ENCODE data around the gene STARD13. TPM values are rescaled to one million over a fixed set of nuclear protein-coding genes. Genes with fewer than 3 reads are reported as not detected.
A peak's percentile ranks its signal among the peaks of the same experiment; 100 is the strongest.

STARD13 gene
- total RNA-seq, 8 experiments from 2014 or later = 1.4 to 38.6 (median 7.7) TPM

- in situ Hi-C loops (cut with MboI; ENCODE audit: low pct_unique_long_range_greater_than_20kb in 2 of 9, low sequenced_read_pairs in 9 of 9, unreplicated experiment in 9 of 9) = no loop called here
- ATAC-seq (replicated peaks in 6 of 8) = peak in 1 of 8 experiments; percentile 29
- H3K4me1 ChIP-seq (replicated peaks in 1 of 2) = peaks cover 4 to 8% of the 10 kb centered on the region in 2 donors
- no peak overlapping the region for H3K27ac ChIP-seq
- WGBS, 10 experiments = 0 to 100% (median 80%) methylated on average over 1 to 2 of the region's 2 CpGs; no CpG with 5 or more reads in 3 of the 10 experiments
- no peak overlapping the region for H3K4me3 ChIP-seq
These were observed 5.9 kb downstream of the STARD13 start for GRCh38 chr13:33279414-33280278.

GRCh38 chr13:33278913-33279312, 6.6 kb downstream of the STARD13 start:
- no peak overlapping the region for H3K27ac ChIP-seq
- in situ Hi-C loops (cut with MboI; ENCODE audit: low pct_unique_long_range_greater_than_20kb in 2 of 9, low sequenced_read_pairs in 9 of 9, unreplicated experiment in 9 of 9) = no loop called here
- no peak for ATAC-seq (replicated peaks in 6 of 8)
- WGBS, 10 experiments = 0% methylated on average over 1 of the region's 1 CpG; no CpG with 5 or more reads in 2 of the 10 experiments
- peaks cover 4 to 8% of the 10 kb centered on the region in 2 donors for H3K4me1 ChIP-seq (replicated peaks in 1 of 2)
- H3K4me3 ChIP-seq = no peak overlapping the region

DNA sequence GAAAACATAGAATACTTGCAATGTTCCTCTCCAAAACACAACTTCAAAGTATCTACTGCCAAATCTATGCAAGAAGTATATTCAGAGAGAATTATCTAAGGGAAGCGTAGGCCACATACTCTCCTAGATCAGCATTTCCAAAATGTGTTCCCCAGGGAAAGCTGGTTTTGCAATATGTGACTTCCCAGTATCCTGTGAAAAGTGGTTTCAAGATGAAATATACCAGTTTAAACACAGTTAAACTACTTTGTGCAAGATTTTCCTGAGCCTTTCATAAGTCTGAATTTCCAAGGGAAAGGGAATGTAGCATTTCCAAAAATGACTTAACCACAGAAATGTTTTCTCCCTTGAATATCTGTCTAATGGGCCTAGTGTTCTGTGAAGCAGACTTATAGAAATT, 7.6 kb downstream of the STARD13 start:
- in situ Hi-C loops (cut with MboI; ENCODE audit: low pct_unique_long_range_greater_than_20kb in 2 of 9, low sequenced_read_pairs in 9 of 9, unreplicated experiment in 9 of 9) = no loop called here
- H3K4me3 ChIP-seq = no peak overlapping the region
- H3K4me1 ChIP-seq (replicated peaks in 1 of 2) = peaks cover 4 to 8% of the 10 kb centered on the region in 2 donors
- 83 to 100% (median 100%) methylated on average over 1 of the region's 1 CpG; no CpG with 5 or more reads in 3 of the 10 experiments for WGBS, 10 experiments
- H3K27ac ChIP-seq = no peak overlapping the region
- ATAC-seq (replicated peaks in 6 of 8) = no peak

DNA sequence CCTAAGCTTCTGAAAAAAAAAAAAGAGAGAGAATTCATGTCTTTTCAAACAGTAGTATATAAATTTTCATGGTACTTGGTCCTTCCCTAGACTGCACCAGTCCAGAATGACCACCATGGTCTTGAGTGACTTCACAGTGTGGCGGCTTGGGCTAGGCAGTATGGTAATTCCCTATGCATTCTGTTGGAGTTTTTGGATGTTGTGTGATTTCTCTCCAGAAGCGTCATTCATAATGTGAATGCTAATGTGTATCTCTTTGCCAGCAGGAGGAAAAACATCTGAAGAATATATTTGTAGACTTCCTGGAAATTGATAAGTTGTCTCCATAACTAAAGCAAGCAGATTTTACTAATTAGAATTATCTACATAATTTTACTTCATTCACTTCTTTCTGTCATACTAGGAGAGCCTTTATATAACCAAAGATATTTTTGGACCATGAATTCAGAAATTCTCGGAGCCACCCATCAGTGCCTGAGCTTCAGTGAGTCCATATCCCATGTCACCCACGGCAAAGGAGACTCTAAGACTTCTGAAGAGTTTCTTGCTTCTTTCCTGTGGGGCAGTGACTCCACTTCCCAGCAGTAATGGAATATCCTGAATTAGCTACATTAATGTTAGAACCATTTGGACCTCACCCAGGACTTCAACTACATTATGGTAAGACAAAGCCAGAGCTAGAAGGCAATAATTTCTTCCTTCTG, 8.4 kb downstream of the STARD13 start:
- 0 to 100% (median 91%) methylated on average over 1 to 4 of the region's 4 CpGs; no CpG with 5 or more reads in 2 of the 10 experiments for WGBS, 10 experiments
- Histone ChIP-seq H3K4me1 (replicated peaks in 1 of 2) (peaks cover 4 to 8% of the 10 kb centered on the region in 2 donors), H3K4me3 (no peak overlapping the region), H3K27ac (no peak overlapping the region)
- peak in 3 of 8 experiments; percentile 75 to 89 (median 86) for ATAC-seq (replicated peaks in 6 of 8)
- in situ Hi-C loops (cut with MboI; ENCODE audit: low pct_unique_long_range_greater_than_20kb in 2 of 9, low sequenced_read_pairs in 9 of 9, unreplicated experiment in 9 of 9) = no loop called here

DNA sequence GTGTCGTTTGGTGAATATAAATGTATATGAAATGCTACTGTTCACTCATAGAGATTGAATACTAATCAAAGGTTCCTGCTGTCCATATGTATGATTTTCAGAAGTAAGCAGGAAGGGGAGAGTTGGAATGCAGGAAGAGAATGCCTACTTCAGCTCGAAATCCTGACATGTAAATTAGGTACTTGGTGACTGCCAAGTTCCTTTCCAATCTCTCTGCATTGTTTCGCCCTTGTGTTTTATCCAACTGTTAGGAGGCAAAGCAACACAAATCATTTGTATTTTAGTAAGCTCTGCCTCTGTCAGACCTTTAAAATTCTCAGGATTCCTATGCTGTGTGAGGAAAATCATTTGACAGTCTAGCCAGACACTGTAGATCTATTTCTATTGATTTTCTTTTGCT, 9.0 kb downstream of the STARD13 start:
- 8 to 100% (median 57%) methylated on average over 1 to 3 of the region's 3 CpGs; no CpG with 5 or more reads in 2 of the 10 experiments for WGBS, 10 experiments
- peaks cover 4 to 8% of the 10 kb centered on the region in 2 donors for H3K4me1 ChIP-seq (replicated peaks in 1 of 2)
- peak in 3 of 8 experiments; percentile 37 to 73 (median 43) for ATAC-seq (replicated peaks in 6 of 8)
- in situ Hi-C loops (cut with MboI; ENCODE audit: low pct_unique_long_range_greater_than_20kb in 2 of 9, low sequenced_read_pairs in 9 of 9, unreplicated experiment in 9 of 9) = no loop called here
- H3K4me3 ChIP-seq = no peak overlapping the region
- no peak overlapping the region for H3K27ac ChIP-seq

GRCh38 chr13:33275916-33276315, 9.6 kb downstream of the STARD13 start:
- peaks cover 4 to 8% of the 10 kb centered on the region in 2 donors for H3K4me1 ChIP-seq (replicated peaks in 1 of 2)
- in situ Hi-C loops (cut with MboI; ENCODE audit: low pct_unique_long_range_greater_than_20kb in 2 of 9, low sequenced_read_pairs in 9 of 9, unreplicated experiment in 9 of 9) = no loop called here
- 0 to 100% (median 92%) methylated on average over 1 to 3 of the region's 3 CpGs; no CpG with 5 or more reads in 1 of the 10 experiments for WGBS, 10 experiments
- ATAC-seq (replicated peaks in 6 of 8) = no peak
- no peak overlapping the region for H3K4me3 ChIP-seq
- no peak overlapping the region for H3K27ac ChIP-seq

GRCh38 chr13:33274264-33274663, 11.3 kb downstream of the STARD13 start:
- in situ Hi-C loops (cut with MboI; ENCODE audit: low pct_unique_long_range_greater_than_20kb in 2 of 9, low sequenced_read_pairs in 9 of 9, unreplicated experiment in 9 of 9) = no loop called here
- ATAC-seq (replicated peaks in 6 of 8) = no peak
- Histone ChIP-seq H3K4me3 (no peak overlapping the region), H3K4me1 (replicated peaks in 1 of 2) (peaks cover 4 to 8% of the 10 kb centered on the region in 2 donors), H3K27ac (no peak overlapping the region)
- WGBS, 10 experiments = 59 to 100% (median 88%) methylated on average over 2 to 3 of the region's 4 CpGs; no CpG with 5 or more reads in 1 of the 10 experiments

GRCh38 chr13:33272531-33273124, 12.9 kb downstream of the STARD13 start:
- WGBS, 10 experiments = 66 to 100% (median 87%) methylated on average over 1 to 7 of the region's 7 CpGs
- H3K4me3 ChIP-seq = no peak overlapping the region
- H3K27ac ChIP-seq = no peak overlapping the region
- H3K4me1 ChIP-seq (replicated peaks in 1 of 2) = peaks cover 4 to 8% of the 10 kb centered on the region in 2 donors
- no peak for ATAC-seq (replicated peaks in 6 of 8)
- in situ Hi-C loops (cut with MboI; ENCODE audit: low pct_unique_long_range_greater_than_20kb in 2 of 9, low sequenced_read_pairs in 9 of 9, unreplicated experiment in 9 of 9) = no loop called here

- in situ Hi-C loops (cut with MboI; ENCODE audit: low pct_unique_long_range_greater_than_20kb in 2 of 9, low sequenced_read_pairs in 9 of 9, unreplicated experiment in 9 of 9) = no loop called here
- Histone ChIP-seq H3K4me1 (replicated peaks in 1 of 2) (peaks cover 4 to 5% of the 10 kb centered on the region in 2 donors), H3K27ac (no peak overlapping the region), H3K4me3 (no peak overlapping the region)
- ATAC-seq (replicated peaks in 6 of 8) = no peak
- 75 to 100% (median 92%) methylated on average over 1 to 4 of the region's 4 CpGs; no CpG with 5 or more reads in 2 of the 10 experiments for WGBS, 10 experiments
These were observed 13.8 kb downstream of the STARD13 start for GRCh38 chr13:33271759-33272158.

GRCh38 chr13:33270895-33271538, 14.5 kb downstream of the STARD13 start:
- Histone ChIP-seq H3K4me3 (no peak overlapping the region), H3K27ac (no peak overlapping the region), H3K4me1 (replicated peaks in 1 of 2) (no peaks in the 10 kb centered on the region)
- WGBS, 10 experiments = 0 to 100% (median 63%) methylated on average over 1 to 3 of the region's 3 CpGs; no CpG with 5 or more reads in 1 of the 10 experiments
- peak in 3 of 8 experiments; percentile 59 to 81 (median 61) for ATAC-seq (replicated peaks in 6 of 8)
- in situ Hi-C loops (cut with MboI; ENCODE audit: low pct_unique_long_range_greater_than_20kb in 2 of 9, low sequenced_read_pairs in 9 of 9, unreplicated experiment in 9 of 9) = no loop called here

DNA sequence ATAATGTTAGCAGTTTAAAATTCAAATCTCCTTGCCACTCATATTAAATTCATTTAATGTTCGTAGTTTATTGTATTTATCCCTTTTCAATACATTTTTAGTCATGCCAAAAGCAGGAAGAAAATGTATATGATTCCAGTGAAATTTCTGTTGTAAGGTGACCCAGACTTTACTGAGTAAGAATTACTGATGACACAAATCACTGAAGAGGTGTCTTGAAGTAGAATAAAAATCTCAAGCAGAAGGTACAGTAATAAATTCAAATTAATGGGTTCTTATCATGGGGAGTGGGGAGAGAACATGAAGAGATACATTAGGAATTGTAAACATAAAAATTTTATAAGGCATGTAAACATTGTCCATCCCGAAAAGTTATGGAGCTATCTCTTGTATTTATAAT, 19.9 kb downstream of the STARD13 start:
- WGBS, 10 experiments = 50 to 100% (median 94%) methylated on average over 1 to 2 of the region's 2 CpGs
- no peak overlapping the region for H3K4me3 ChIP-seq
- no peak for ATAC-seq (replicated peaks in 6 of 8)
- H3K4me1 ChIP-seq (replicated peaks in 1 of 2) = peaks cover 4 to 17% of the 10 kb centered on the region in 2 donors
- in situ Hi-C loops (cut with MboI; ENCODE audit: low pct_unique_long_range_greater_than_20kb in 2 of 9, low sequenced_read_pairs in 9 of 9, unreplicated experiment in 9 of 9) = no loop called here
- no peak overlapping the region for H3K27ac ChIP-seq

GRCh38 chr13:33265133-33265532, 20.4 kb downstream of the STARD13 start:
- in situ Hi-C loops (cut with MboI; ENCODE audit: low pct_unique_long_range_greater_than_20kb in 2 of 9, low sequenced_read_pairs in 9 of 9, unreplicated experiment in 9 of 9) = no loop called here
- peak in 3 of 8 experiments; percentile 27 to 67 (median 38) for ATAC-seq (replicated peaks in 6 of 8)
- H3K4me3 ChIP-seq = no peak overlapping the region
- H3K27ac ChIP-seq = no peak overlapping the region
- peaks cover 6 to 22% of the 10 kb centered on the region in 2 donors for H3K4me1 ChIP-seq (replicated peaks in 1 of 2)
